Liver (tissue), 3 donors: ENCODE data around the gene ZNF775.

Experiments
- EGR1 ChIP-seq, 2 donors: IDR thresholded peaks; 2 replicates each; pipeline ENCODE4 v1.6.1; 2016 to 2018; ENCODE audit warnings: antibody characterized with exemption in 2 of 2, low read depth in 2 of 2
- GABPA ChIP-seq, 2 donors: IDR thresholded peaks in 1 of 2; conservative IDR thresholded peaks in 1 of 2; 2 replicates each; pipeline ENCODE4 v1.6.1; 2016; ENCODE audit warnings: antibody characterized with exemption in 2 of 2, mild to moderate bottlenecking in 1 of 2, moderate library complexity in 1 of 2
- HNF4G ChIP-seq: IDR thresholded peaks from 2 replicates; pipeline ENCODE4 v1.6.1; 2016; ENCODE audit warnings: antibody characterized with exemption
- RAD21 ChIP-seq, 2 donors: IDR thresholded peaks; 2 replicates each; pipeline ENCODE4 v1.6.1; 2016; ENCODE audit warnings: antibody characterized with exemption in 2 of 2, mild to moderate bottlenecking in 2 of 2
- RXRA ChIP-seq, 2 donors: IDR thresholded peaks; 2 replicates each; pipeline ENCODE4 v1.6.1; 2017 to 2018; ENCODE audit warnings: antibody characterized with exemption in 2 of 2, mild to moderate bottlenecking in 1 of 2
- SP1 ChIP-seq: IDR thresholded peaks from 2 replicates; pipeline ENCODE4 v1.6.1; 2018; ENCODE audit warnings: antibody characterized with exemption, mild to moderate bottlenecking
- YY1 ChIP-seq: IDR thresholded peaks from 2 replicates; pipeline ENCODE4 v1.6.1; 2016; ENCODE audit warnings: antibody characterized with exemption, mild to moderate bottlenecking
- TF ChIP-seq, protein P1 (sequence below): fragments of 150-350 bp; IDR thresholded peaks from 2 replicates; pipeline ENCODE4 v1.5.1; 2017; ENCODE audit warnings: improper control_type of control experiment, low read depth, low read length; ENCODE audit not compliant: missing input control
- TF ChIP-seq, protein P2 (sequence below): IDR thresholded peaks from 2 replicates; pipeline ENCODE4 v1.6.1; 2016; ENCODE audit warnings: antibody characterized with exemption, mild to moderate bottlenecking
- TF ChIP-seq, protein P3 (sequence below): IDR thresholded peaks from 2 replicates; pipeline ENCODE4 v1.6.1; 2016; ENCODE audit warnings: antibody characterized with exemption
- TF ChIP-seq, protein P4 (sequence below): IDR thresholded peaks from 2 replicates; pipeline ENCODE4 v1.6.1; 2016; ENCODE audit warnings: antibody characterized with exemption
- donor health status: healthy.
- donor health status: healthy.

DNA sequence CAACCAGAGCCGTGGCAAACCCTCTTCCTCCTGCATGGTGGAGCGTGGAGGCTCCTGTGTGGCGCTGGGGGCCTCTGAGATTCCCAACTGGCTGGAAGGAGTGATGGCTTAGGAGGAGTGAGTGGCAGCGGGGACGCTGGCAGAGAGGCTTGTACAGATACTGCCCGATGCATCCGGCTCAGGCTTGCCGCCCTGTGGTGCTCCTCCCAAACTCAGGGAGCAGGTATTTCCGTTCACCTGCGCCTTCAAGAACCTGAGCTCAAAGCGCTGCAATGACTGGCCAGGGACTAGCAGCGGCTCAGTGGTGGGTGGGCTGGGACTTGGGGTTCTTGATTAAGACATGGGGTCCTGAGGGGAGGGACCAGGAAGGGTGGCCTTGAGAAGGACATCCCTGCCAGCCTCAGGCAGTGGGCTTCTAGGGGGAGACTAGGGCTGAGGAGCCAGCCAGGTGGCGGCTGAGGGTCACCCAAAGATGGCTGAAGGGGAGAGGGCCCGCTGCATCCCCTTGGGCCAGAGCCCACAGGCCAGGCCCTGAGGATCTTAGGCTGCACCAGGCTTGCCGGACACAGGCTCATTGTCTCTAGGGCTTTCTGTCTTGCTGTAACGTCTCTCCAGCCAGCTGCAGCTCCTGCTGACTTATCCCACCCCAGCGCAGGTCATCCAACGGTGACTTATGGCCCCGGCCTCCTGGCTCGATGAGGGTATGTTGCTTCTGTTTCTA, 3.2 kb downstream of the ZNF775 start:
- TF ChIP-seq YY1 (no peak), GABPA (IDR thresholded peaks at IDR 0.05 in 1 of 2, conservative IDR thresholded peaks at IDR 0.05 in 1 of 2) (no peak), RXRA (IDR thresholded peaks at IDR 0.05) (no peak), EGR1 (IDR thresholded peaks at IDR 0.05; ENCODE audit: low read depth in 2 of 2) (no peak), HNF4G (no peak), SP1 (no peak), RAD21 (IDR thresholded peaks at IDR 0.05) (no peak)
- TF ChIP-seq, protein P1, sequence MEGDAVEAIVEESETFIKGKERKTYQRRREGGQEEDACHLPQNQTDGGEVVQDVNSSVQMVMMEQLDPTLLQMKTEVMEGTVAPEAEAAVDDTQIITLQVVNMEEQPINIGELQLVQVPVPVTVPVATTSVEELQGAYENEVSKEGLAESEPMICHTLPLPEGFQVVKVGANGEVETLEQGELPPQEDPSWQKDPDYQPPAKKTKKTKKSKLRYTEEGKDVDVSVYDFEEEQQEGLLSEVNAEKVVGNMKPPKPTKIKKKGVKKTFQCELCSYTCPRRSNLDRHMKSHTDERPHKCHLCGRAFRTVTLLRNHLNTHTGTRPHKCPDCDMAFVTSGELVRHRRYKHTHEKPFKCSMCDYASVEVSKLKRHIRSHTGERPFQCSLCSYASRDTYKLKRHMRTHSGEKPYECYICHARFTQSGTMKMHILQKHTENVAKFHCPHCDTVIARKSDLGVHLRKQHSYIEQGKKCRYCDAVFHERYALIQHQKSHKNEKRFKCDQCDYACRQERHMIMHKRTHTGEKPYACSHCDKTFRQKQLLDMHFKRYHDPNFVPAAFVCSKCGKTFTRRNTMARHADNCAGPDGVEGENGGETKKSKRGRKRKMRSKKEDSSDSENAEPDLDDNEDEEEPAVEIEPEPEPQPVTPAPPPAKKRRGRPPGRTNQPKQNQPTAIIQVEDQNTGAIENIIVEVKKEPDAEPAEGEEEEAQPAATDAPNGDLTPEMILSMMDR = no peak
- TF ChIP-seq, protein P2, sequence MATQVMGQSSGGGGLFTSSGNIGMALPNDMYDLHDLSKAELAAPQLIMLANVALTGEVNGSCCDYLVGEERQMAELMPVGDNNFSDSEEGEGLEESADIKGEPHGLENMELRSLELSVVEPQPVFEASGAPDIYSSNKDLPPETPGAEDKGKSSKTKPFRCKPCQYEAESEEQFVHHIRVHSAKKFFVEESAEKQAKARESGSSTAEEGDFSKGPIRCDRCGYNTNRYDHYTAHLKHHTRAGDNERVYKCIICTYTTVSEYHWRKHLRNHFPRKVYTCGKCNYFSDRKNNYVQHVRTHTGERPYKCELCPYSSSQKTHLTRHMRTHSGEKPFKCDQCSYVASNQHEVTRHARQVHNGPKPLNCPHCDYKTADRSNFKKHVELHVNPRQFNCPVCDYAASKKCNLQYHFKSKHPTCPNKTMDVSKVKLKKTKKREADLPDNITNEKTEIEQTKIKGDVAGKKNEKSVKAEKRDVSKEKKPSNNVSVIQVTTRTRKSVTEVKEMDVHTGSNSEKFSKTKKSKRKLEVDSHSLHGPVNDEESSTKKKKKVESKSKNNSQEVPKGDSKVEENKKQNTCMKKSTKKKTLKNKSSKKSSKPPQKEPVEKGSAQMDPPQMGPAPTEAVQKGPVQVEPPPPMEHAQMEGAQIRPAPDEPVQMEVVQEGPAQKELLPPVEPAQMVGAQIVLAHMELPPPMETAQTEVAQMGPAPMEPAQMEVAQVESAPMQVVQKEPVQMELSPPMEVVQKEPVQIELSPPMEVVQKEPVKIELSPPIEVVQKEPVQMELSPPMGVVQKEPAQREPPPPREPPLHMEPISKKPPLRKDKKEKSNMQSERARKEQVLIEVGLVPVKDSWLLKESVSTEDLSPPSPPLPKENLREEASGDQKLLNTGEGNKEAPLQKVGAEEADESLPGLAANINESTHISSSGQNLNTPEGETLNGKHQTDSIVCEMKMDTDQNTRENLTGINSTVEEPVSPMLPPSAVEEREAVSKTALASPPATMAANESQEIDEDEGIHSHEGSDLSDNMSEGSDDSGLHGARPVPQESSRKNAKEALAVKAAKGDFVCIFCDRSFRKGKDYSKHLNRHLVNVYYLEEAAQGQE = no peak
- TF ChIP-seq, protein P3, sequence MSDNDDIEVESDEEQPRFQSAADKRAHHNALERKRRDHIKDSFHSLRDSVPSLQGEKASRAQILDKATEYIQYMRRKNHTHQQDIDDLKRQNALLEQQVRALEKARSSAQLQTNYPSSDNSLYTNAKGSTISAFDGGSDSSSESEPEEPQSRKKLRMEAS = no peak
- TF ChIP-seq, protein P4, sequence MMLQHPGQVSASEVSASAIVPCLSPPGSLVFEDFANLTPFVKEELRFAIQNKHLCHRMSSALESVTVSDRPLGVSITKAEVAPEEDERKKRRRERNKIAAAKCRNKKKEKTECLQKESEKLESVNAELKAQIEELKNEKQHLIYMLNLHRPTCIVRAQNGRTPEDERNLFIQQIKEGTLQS = no peak
